Epidermal melanocyte (primary cell): ENCODE data around the gene MAP3K5.

Source experiments
- DNase-seq: peaks from one replicate; pipeline ENCODE4 v3.0.0; 2011; ENCODE audit warnings: low spot score; ENCODE audit not compliant: insufficient read length

The MAP3K5 gene

GRCh38 chr6:136647363-136647852 lies 144.9 kb downstream of the MAP3K5 start:
- no peak for DNase-seq

GRCh38 chr6:136646377-136646776 lies 145.9 kb downstream of the MAP3K5 start:
- DNase-seq: no peak

- DNase-seq: no peak
Measured at GRCh38 chr6:136644597-136644952, 147.7 kb downstream of the MAP3K5 start.

- DNase-seq: peak; percentile 52
Measured at GRCh38 chr6:136643850-136644596, 148.3 kb downstream of the MAP3K5 start.

GRCh38 chr6:136641873-136642465 lies 150.3 kb downstream of the MAP3K5 start:
- DNase-seq: no peak

- no peak for DNase-seq
Measured at GRCh38 chr6:136641166-136641565, 151.1 kb downstream of the MAP3K5 start.

GRCh38 chr6:136640132-136640915 lies 152.0 kb downstream of the MAP3K5 start:
- no peak for DNase-seq

GRCh38 chr6:136639702-136640101 lies 152.6 kb downstream of the MAP3K5 start:
- no peak for DNase-seq

- no peak for DNase-seq
Measured at GRCh38 chr6:136635615-136636014, 156.7 kb downstream of the MAP3K5 start.

- no peak for DNase-seq
Measured at GRCh38 chr6:136633355-136633754, 158.9 kb downstream of the MAP3K5 start.

GRCh38 chr6:136628996-136629395 lies 163.3 kb downstream of the MAP3K5 start:
- no peak for DNase-seq

- DNase-seq: no peak
Measured at GRCh38 chr6:136627191-136627590, 165.1 kb downstream of the MAP3K5 start.

- no peak for DNase-seq
Measured at GRCh38 chr6:136625293-136625692, 167.0 kb downstream of the MAP3K5 start.

- no peak for DNase-seq
Measured at GRCh38 chr6:136624347-136624746, 167.9 kb downstream of the MAP3K5 start.

GRCh38 chr6:136618086-136618485 lies 174.2 kb downstream of the MAP3K5 start:
- no peak for DNase-seq

- no peak for DNase-seq
Measured at GRCh38 chr6:136616527-136616926, 175.8 kb downstream of the MAP3K5 start.

GRCh38 chr6:136614994-136615393 lies 177.3 kb downstream of the MAP3K5 start:
- no peak for DNase-seq

- DNase-seq: no peak
Measured at GRCh38 chr6:136614350-136614749, 177.9 kb downstream of the MAP3K5 start.

GRCh38 chr6:136613477-136613876 lies 178.8 kb downstream of the MAP3K5 start:
- DNase-seq: no peak

- DNase-seq: no peak
Measured at GRCh38 chr6:136612666-136613389, 179.4 kb downstream of the MAP3K5 start.

- DNase-seq: no peak
Measured at GRCh38 chr6:136611746-136612145, 180.5 kb downstream of the MAP3K5 start.

GRCh38 chr6:136611133-136611532 lies 181.1 kb downstream of the MAP3K5 start:
- no peak for DNase-seq
